ENCODE measurements around the gene PRKG1. TPM values are rescaled to one million over a fixed set of nuclear protein-coding genes. Genes with fewer than 3 reads are reported as not detected.

Gene PRKG1
- total RNA-seq, 1 donor from 2014 or later: 26.4 TPM

- H3K9me3 ChIP-seq (ENCODE audit: low read depth): no peaks in the 10 kb centered on the region
- no peaks in the 10 kb centered on the region for H3K4me1 ChIP-seq
- H3K27ac ChIP-seq: no peak overlapping the region
- H3K4me1 Mint-ChIP-seq: no peaks in the 10 kb centered on the region
- H3K27me3 Mint-ChIP-seq (ENCODE audit: insufficient read depth, low read depth): peaks cover 2% of the 10 kb centered on the region
- H3K4me2 ChIP-seq: no peak overlapping the region
- H3K27ac Mint-ChIP-seq: no peak overlapping the region
- no peaks in the 10 kb centered on the region for H3K27me3 ChIP-seq
- H3F3A ChIP-seq (ENCODE audit: low read depth): no peaks in the 10 kb centered on the region
- no peaks in the 10 kb centered on the region for H3K36me3 ChIP-seq
- DNase-seq (ENCODE audit: low spot score): no peak
- no peak overlapping the region for H3K4me3 ChIP-seq
- no peak overlapping the region for H3K4me3 Mint-ChIP-seq
- no peak overlapping the region for H3K9ac ChIP-seq
- H3K36me3 Mint-ChIP-seq: no peaks in the 10 kb centered on the region
- H3K9me3 Mint-ChIP-seq: no peaks in the 10 kb centered on the region
- no peaks in the 10 kb centered on the region for H3K79me2 ChIP-seq (ENCODE audit: low read depth)
- TF ChIP-seq CTCF (IDR thresholded peaks at IDR 0.05) (no peak), EZH2phosphoT487 (IDR thresholded peaks at IDR 0.05) (no peak), EZH2 (IDR thresholded peaks at IDR 0.05) (no peak)
- no peak overlapping the region for H2AFZ ChIP-seq (replicated peaks)
- H4K20me1 ChIP-seq (ENCODE audit: low read depth): no peaks in the 10 kb centered on the region
These were observed 1178.0 kb downstream of the PRKG1 start for GRCh38 chr10:52252307-52252706.

DNA sequence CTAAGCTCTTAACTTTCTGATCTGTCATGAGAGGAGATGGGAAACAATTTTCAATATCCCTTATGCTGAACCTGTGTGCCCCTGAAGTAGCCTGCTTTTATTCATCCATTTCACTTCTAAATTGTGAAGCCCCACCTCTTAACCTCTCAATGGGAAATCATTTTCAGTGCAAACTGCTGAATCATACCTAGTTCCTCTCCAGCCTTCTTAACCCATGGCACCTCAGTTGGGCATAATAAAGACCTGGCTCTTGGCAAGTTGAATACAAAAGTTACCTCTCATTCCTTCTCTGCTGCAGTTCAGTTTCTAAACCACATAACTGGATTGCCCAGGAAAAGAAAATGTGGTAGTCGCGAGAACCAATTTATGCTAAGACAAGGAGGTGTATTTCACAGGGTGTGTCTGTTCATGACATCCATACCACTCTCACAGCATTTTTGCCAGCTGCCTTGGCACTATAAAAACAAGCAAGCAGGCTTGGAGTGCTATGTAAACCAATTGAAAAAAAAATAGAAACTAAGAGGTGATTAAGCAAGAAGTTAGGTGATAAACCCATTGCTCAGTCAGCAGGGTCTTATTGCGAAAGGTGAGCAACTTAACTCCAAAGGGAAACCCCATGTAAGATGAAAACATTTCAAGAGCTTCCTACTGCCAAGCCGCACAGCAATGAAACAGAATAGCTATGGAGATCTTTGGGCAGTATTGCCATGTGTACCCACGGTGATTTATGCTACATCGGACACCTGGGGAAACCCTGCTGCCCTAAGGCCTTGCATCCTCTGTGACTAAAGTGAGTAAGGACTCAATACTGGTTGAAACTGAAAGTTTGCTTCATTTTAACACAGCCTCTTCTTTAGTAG is 1182.8 kb downstream of the PRKG1 start:
- no peaks in the 10 kb centered on the region for H3K27me3 ChIP-seq
- H3K36me3 Mint-ChIP-seq: no peaks in the 10 kb centered on the region
- no peaks in the 10 kb centered on the region for H3K9me3 ChIP-seq (ENCODE audit: low read depth)
- no peak overlapping the region for H3K9ac ChIP-seq
- H3K4me1 ChIP-seq: peaks cover 3% of the 10 kb centered on the region
- H3K27me3 Mint-ChIP-seq (ENCODE audit: insufficient read depth, low read depth): no peaks in the 10 kb centered on the region
- H3K4me3 ChIP-seq: no peak overlapping the region
- no peak overlapping the region for H3K27ac Mint-ChIP-seq
- H3K9me3 Mint-ChIP-seq: no peaks in the 10 kb centered on the region
- no peak overlapping the region for H3K4me3 Mint-ChIP-seq
- no peak for DNase-seq (ENCODE audit: low spot score)
- no peaks in the 10 kb centered on the region for H3K79me2 ChIP-seq (ENCODE audit: low read depth)
- H4K20me1 ChIP-seq (ENCODE audit: low read depth): no peaks in the 10 kb centered on the region
- H2AFZ ChIP-seq (replicated peaks): no peak overlapping the region
- H3K4me2 ChIP-seq: no peak overlapping the region
- H3F3A ChIP-seq (ENCODE audit: low read depth): no peaks in the 10 kb centered on the region
- no peak overlapping the region for H3K27ac ChIP-seq
- TF ChIP-seq EZH2phosphoT487 (IDR thresholded peaks at IDR 0.05): no peak
- no peak for TF ChIP-seq EZH2 (IDR thresholded peaks at IDR 0.05)
- TF ChIP-seq CTCF (IDR thresholded peaks at IDR 0.05): no peak
- H3K36me3 ChIP-seq: no peaks in the 10 kb centered on the region
- peaks cover 8% of the 10 kb centered on the region for H3K4me1 Mint-ChIP-seq

GRCh38 chr10:52257692-52258075 is 1183.4 kb downstream of the PRKG1 start:
- H3K4me1 ChIP-seq: peaks cover 3% of the 10 kb centered on the region
- H3F3A ChIP-seq (ENCODE audit: low read depth): no peaks in the 10 kb centered on the region
- H3K79me2 ChIP-seq (ENCODE audit: low read depth): no peaks in the 10 kb centered on the region
- no peak overlapping the region for H3K9ac ChIP-seq
- no peak overlapping the region for H3K4me2 ChIP-seq
- no peaks in the 10 kb centered on the region for H3K9me3 Mint-ChIP-seq
- no peak for TF ChIP-seq EZH2phosphoT487 (IDR thresholded peaks at IDR 0.05)
- H2AFZ ChIP-seq (replicated peaks): no peak overlapping the region
- peaks cover 8% of the 10 kb centered on the region for H3K4me1 Mint-ChIP-seq
- H3K27ac ChIP-seq: no peak overlapping the region
- H3K27ac Mint-ChIP-seq: no peak overlapping the region
- DNase-seq (ENCODE audit: low spot score): no peak
- H3K4me3 Mint-ChIP-seq: no peak overlapping the region
- H3K4me3 ChIP-seq: no peak overlapping the region
- no peaks in the 10 kb centered on the region for H3K27me3 ChIP-seq
- no peaks in the 10 kb centered on the region for H4K20me1 ChIP-seq (ENCODE audit: low read depth)
- H3K9me3 ChIP-seq (ENCODE audit: low read depth): no peaks in the 10 kb centered on the region
- no peaks in the 10 kb centered on the region for H3K36me3 ChIP-seq
- H3K36me3 Mint-ChIP-seq: no peaks in the 10 kb centered on the region
- no peaks in the 10 kb centered on the region for H3K27me3 Mint-ChIP-seq (ENCODE audit: insufficient read depth, low read depth)

GRCh38 chr10:52258799-52259425 is 1184.6 kb downstream of the PRKG1 start:
- H3K4me3 Mint-ChIP-seq: no peak overlapping the region
- no peak overlapping the region for H3K27ac Mint-ChIP-seq
- H3F3A ChIP-seq (ENCODE audit: low read depth): no peaks in the 10 kb centered on the region
- peaks cover 8% of the 10 kb centered on the region for H3K4me1 Mint-ChIP-seq
- H3K4me3 ChIP-seq: no peak overlapping the region
- H3K79me2 ChIP-seq (ENCODE audit: low read depth): no peaks in the 10 kb centered on the region
- H3K4me1 ChIP-seq: peaks cover 3% of the 10 kb centered on the region
- H3K27me3 Mint-ChIP-seq (ENCODE audit: insufficient read depth, low read depth): no peaks in the 10 kb centered on the region
- no peak overlapping the region for H3K4me2 ChIP-seq
- no peak overlapping the region for H2AFZ ChIP-seq (replicated peaks)
- no peaks in the 10 kb centered on the region for H3K9me3 Mint-ChIP-seq
- no peak for TF ChIP-seq EZH2phosphoT487 (IDR thresholded peaks at IDR 0.05)
- no peak for TF ChIP-seq CTCF (IDR thresholded peaks at IDR 0.05)
- TF ChIP-seq EZH2 (IDR thresholded peaks at IDR 0.05): no peak
- H3K27ac ChIP-seq: no peak overlapping the region
- H3K27me3 ChIP-seq: no peaks in the 10 kb centered on the region
- no peaks in the 10 kb centered on the region for H4K20me1 ChIP-seq (ENCODE audit: low read depth)
- H3K36me3 Mint-ChIP-seq: no peaks in the 10 kb centered on the region
- no peaks in the 10 kb centered on the region for H3K9me3 ChIP-seq (ENCODE audit: low read depth)
- no peaks in the 10 kb centered on the region for H3K36me3 ChIP-seq
- H3K9ac ChIP-seq: no peak overlapping the region
- DNase-seq (ENCODE audit: low spot score): peak; percentile 4
